SK-N-SH treated with all-trans-retinoic acid at 6 μM for 48 hours (cell line): ENCODE measurements around the gene MUC5AC.

Experiments
- ATAC-seq: fragments of 200-7000 bp; cut with Tn5 transposase; 3 replicates; pipeline ENCODE4 v1.9.1; 2020; ENCODE audit warnings: mild to moderate bottlenecking, moderate library complexity
- BACH2 ChIP-seq: fragments of 250-450 bp; sonication (Bioruptor Pico); IDR thresholded peaks from 2 replicates; pipeline ENCODE4 v1.9.0; 2021; ENCODE audit warnings: mild to moderate bottlenecking, borderline replicate concordance
- CSDC2 ChIP-seq: fragments of 250-450 bp; sonication (Bioruptor Pico); IDR thresholded peaks from 2 replicates; pipeline ENCODE4 v1.5.0; 2020; ENCODE audit warnings: mild to moderate bottlenecking, moderate library complexity
- ESRRG ChIP-seq: fragments of 250-450 bp; sonication (Bioruptor Pico); IDR thresholded peaks from 2 replicates; pipeline ENCODE4 v1.6.1; 2021; ENCODE audit warnings: mild to moderate bottlenecking
- GLIS3 ChIP-seq: fragments of 250-450 bp; sonication (Bioruptor Pico); IDR thresholded peaks from 2 replicates; pipeline ENCODE4 v1.5.0; 2020; ENCODE audit warnings: mild to moderate bottlenecking, moderate library complexity
- ISL1 ChIP-seq: fragments of 250-450 bp; sonication (Bioruptor Pico); IDR thresholded peaks from 2 replicates; pipeline ENCODE4 v2.1.2; 2022; ENCODE audit warnings: mild to moderate bottlenecking, moderate library complexity
- OSR1 ChIP-seq: fragments of 250-450 bp; sonication (Bioruptor Pico); IDR thresholded peaks from 2 replicates; pipeline ENCODE4 v1.8.0; 2022; ENCODE audit warnings: moderate library complexity, mild to moderate bottlenecking, inconsistent platforms
- POU6F1 ChIP-seq: fragments of 250-450 bp; sonication (Bioruptor Pico); IDR thresholded peaks from 2 replicates; pipeline ENCODE4 v1.8.0; 2021; ENCODE audit warnings: low read depth, mild to moderate bottlenecking, moderate library complexity, borderline replicate concordance
- PPARA ChIP-seq: fragments of 250-450 bp; sonication (Bioruptor Pico); IDR thresholded peaks from 2 replicates; pipeline ENCODE4 v1.5.0; 2020; ENCODE audit warnings: mild to moderate bottlenecking, borderline replicate concordance
- RARB ChIP-seq: fragments of 250-450 bp; sonication (Bioruptor Pico); IDR thresholded peaks from 2 replicates; pipeline ENCODE4 v1.8.0; 2021; ENCODE audit warnings: mild to moderate bottlenecking, moderate library complexity
- SNAI2 ChIP-seq: fragments of 250-450 bp; sonication (Bioruptor Pico); IDR thresholded peaks from 2 replicates; pipeline ENCODE4 v1.5.0; 2020; ENCODE audit warnings: mild to moderate bottlenecking, moderate library complexity
- ZC3H10 ChIP-seq: fragments of 250-450 bp; sonication (Bioruptor Pico); IDR thresholded peaks from 2 replicates; pipeline ENCODE4 v1.5.1; 2021; ENCODE audit warnings: mild to moderate bottlenecking, moderate library complexity
- ZFP3 ChIP-seq: fragments of 250-450 bp; sonication (Bioruptor Pico); IDR thresholded peaks from 2 replicates; pipeline ENCODE4 v1.5.0; 2020; ENCODE audit warnings: mild to moderate bottlenecking, moderate library complexity
- ZFP30 ChIP-seq: fragments of 450-650 bp; formaldehyde crosslinking; IDR thresholded peaks from 2 replicates; pipeline ENCODE4 v1.5.0; 2022; ENCODE audit warnings: mild to moderate bottlenecking, moderate library complexity
- ZNF565 ChIP-seq: fragments of 450-650 bp; formaldehyde crosslinking; conservative IDR thresholded peaks from 2 replicates; pipeline ENCODE4 v1.5.0; 2020; ENCODE audit warnings: low read depth, mild to moderate bottlenecking, moderate library complexity
- ZNF70 ChIP-seq: fragments of 450-650 bp; formaldehyde crosslinking; IDR thresholded peaks from 2 replicates; pipeline ENCODE4 v1.5.0; 2020; ENCODE audit warnings: mild to moderate bottlenecking, moderate library complexity
- ZNF8 ChIP-seq: fragments of 450-650 bp; formaldehyde crosslinking; IDR thresholded peaks from 2 replicates; pipeline ENCODE4 v1.5.0; 2020; ENCODE audit warnings: mild to moderate bottlenecking, moderate library complexity
- TF ChIP-seq, protein P1 (sequence below): fragments of 250-450 bp; sonication (Bioruptor Pico); IDR thresholded peaks from 2 replicates; pipeline ENCODE4 v1.8.0; 2020; ENCODE audit warnings: mild to moderate bottlenecking, moderate library complexity, borderline replicate concordance
- TF ChIP-seq, protein P2 (sequence below): fragments of 250-450 bp; sonication (Bioruptor Pico); IDR thresholded peaks from 2 replicates; pipeline ENCODE4 v1.5.1; 2021; ENCODE audit warnings: mild to moderate bottlenecking, moderate library complexity

Gene MUC5AC

GRCh38 chr11:1174441-1175370, 17.0 kb downstream of the MUC5AC start:
- TF ChIP-seq ZFP30 (CRISPR knock-in tag) (no peak), PPARA (CRISPR knock-in tag) (no peak), GLIS3 (CRISPR knock-in tag) (no peak)
- TF ChIP-seq, protein P1, sequence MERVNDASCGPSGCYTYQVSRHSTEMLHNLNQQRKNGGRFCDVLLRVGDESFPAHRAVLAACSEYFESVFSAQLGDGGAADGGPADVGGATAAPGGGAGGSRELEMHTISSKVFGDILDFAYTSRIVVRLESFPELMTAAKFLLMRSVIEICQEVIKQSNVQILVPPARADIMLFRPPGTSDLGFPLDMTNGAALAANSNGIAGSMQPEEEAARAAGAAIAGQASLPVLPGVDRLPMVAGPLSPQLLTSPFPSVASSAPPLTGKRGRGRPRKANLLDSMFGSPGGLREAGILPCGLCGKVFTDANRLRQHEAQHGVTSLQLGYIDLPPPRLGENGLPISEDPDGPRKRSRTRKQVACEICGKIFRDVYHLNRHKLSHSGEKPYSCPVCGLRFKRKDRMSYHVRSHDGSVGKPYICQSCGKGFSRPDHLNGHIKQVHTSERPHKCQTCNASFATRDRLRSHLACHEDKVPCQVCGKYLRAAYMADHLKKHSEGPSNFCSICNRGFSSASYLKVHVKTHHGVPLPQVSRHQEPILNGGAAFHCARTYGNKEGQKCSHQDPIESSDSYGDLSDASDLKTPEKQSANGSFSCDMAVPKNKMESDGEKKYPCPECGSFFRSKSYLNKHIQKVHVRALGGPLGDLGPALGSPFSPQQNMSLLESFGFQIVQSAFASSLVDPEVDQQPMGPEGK: no peak
- ATAC-seq: no peak

- no peak for ATAC-seq
- TF ChIP-seq ISL1 (no peak), OSR1 (no peak), GLIS3 (CRISPR knock-in tag) (no peak), POU6F1 (CRISPR knock-in tag) (no peak), CSDC2 (CRISPR knock-in tag) (no peak)
Measured at GRCh38 chr11:1175461-1176223, 17.9 kb downstream of the MUC5AC start.

GRCh38 chr11:1176224-1177019, 18.7 kb downstream of the MUC5AC start:
- no peak for ATAC-seq

DNA sequence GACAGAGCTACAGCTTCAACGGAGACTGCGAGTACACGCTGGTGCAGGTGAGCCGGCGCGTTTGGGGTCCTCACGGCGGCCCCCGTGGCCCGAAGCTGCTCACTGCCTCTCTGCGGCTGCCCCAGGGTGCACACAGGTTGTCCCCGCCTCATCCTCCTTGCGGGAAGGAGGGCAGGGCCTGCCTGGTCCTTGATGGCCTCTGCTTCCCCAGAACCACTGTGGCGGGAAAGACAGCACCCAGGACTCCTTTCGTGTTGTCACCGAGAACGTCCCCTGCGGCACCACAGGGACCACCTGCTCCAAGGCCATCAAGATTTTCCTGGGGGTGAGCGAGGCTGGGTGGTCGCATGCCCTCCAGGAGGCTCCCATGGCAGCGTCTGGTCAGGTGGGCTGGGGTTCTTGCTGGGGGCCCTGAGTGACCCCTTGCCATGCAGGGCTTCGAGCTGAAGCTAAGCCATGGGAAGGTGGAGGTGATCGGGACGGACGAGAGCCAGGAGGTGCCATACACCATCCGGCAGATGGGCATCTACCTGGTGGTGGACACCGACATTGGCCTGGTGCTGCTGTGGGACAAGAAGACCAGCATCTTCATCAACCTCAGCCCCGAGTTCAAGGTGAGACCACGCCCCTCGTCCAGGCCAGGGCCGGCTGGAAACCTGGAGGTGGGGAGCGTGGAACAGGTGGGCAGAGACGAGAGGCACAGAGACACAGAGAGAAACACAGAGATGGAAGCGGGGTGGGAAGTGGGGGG, 19.4 kb downstream of the MUC5AC start:
- no peak for ATAC-seq
- TF ChIP-seq PPARA (CRISPR knock-in tag) (no peak), ZNF565 (CRISPR knock-in tag) (no peak), ISL1 (no peak), OSR1 (no peak), ZFP3 (CRISPR knock-in tag) (no peak), ZC3H10 (CRISPR knock-in tag) (no peak), ZNF70 (CRISPR knock-in tag) (no peak), ESRRG (CRISPR knock-in tag) (no peak), GLIS3 (CRISPR knock-in tag) (no peak), SNAI2 (CRISPR knock-in tag) (no peak), BACH2 (no peak), POU6F1 (CRISPR knock-in tag) (no peak)
- TF ChIP-seq, protein P2, sequence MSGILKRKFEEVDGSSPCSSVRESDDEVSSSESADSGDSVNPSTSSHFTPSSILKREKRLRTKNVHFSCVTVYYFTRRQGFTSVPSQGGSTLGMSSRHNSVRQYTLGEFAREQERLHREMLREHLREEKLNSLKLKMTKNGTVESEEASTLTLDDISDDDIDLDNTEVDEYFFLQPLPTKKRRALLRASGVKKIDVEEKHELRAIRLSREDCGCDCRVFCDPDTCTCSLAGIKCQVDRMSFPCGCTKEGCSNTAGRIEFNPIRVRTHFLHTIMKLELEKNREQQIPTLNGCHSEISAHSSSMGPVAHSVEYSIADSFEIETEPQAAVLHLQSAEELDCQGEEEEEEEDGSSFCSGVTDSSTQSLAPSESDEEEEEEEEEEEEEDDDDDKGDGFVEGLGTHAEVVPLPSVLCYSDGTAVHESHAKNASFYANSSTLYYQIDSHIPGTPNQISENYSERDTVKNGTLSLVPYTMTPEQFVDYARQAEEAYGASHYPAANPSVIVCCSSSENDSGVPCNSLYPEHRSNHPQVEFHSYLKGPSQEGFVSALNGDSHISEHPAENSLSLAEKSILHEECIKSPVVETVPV (CRISPR knock-in tag): no peak

More at GRCh38 chr11:1176224-1177019, 18.7 kb downstream of the MUC5AC start:
- TF ChIP-seq ZNF8 (CRISPR knock-in tag) (no peak), BACH2 (no peak), POU6F1 (CRISPR knock-in tag) (no peak), RARB (CRISPR knock-in tag) (no peak), SNAI2 (CRISPR knock-in tag) (no peak), GLIS3 (CRISPR knock-in tag) (no peak), ZNF70 (CRISPR knock-in tag) (no peak)
